ENCODE measurements around the gene CLCN4. TPM values are rescaled to one million over a fixed set of nuclear protein-coding genes. Genes with fewer than 3 reads are reported as not detected.

Gene CLCN4
- total and polyA plus RNA-seq, 2 donors (not counting 1 experiment from before 2014, with no cell fraction given), result 7.7 to 9.1 TPM

DNA sequence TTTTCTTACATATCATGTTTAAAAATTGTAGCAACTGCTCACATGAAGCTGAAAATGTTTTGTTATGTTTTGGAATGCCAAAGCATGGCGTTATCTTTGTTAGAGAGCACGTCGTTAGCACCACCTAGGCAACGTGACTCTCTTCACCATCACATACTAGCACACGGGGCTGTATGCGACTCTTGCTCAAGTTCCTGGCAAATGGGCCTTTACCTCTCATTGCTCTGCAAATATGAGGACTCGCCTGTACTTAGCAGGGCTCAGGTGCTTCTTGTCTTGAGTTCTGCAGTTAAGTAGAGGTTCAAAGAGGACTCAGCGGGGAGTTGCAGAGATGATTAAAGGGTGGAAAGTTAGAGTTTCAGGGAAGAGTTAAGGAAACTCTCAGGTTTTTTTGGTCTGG is 59.4 kb downstream of the CLCN4 start:
- Mint-ChIP-seq H3K4me3 (no peak overlapping the region), H3K27me3 (no peaks in the 10 kb centered on the region), H3K9me3 (ENCODE audit: insufficient read depth) (no peaks in the 10 kb centered on the region), H3K27ac (no peak overlapping the region), H3K4me1 (peaks cover 5% of the 10 kb centered on the region)
- no peak overlapping the region for H2AFZ ChIP-seq (ENCODE audit: insufficient read depth, low read depth, low read length, poor library complexity, severe bottlenecking)
- no peak for DNase-seq
- POLR2A ChIA-PET, result no interaction called here
- H3K4me3 ChIP-seq (ENCODE audit: control extremely low read depth in 1 of 5, extremely low read depth in 1 of 5, insufficient read depth in 1 of 5, low read depth in 2 of 5, low read length in 4 of 5), result no peak overlapping the region
- no peak for ATAC-seq (ENCODE audit: low read depth)
- no peaks in the 10 kb centered on the region for H3K4me1 ChIP-seq (ENCODE audit: control insufficient read depth in 2 of 2, insufficient read depth in 2 of 2, low read length in 2 of 2)
- no peaks in the 10 kb centered on the region for H3K9me3 ChIP-seq (ENCODE audit: control extremely low read depth in 1 of 3, control insufficient read depth in 2 of 3, insufficient read depth in 1 of 3, low read length in 2 of 3)
- no peak overlapping the region for H3K9ac ChIP-seq (ENCODE audit: low read length)
- H3K27me3 ChIP-seq (replicated peaks in 1 of 4; ENCODE audit: control extremely low read depth in 1 of 4, control insufficient read depth in 3 of 4, insufficient read depth in 4 of 4, low read length in 3 of 4), result no peaks in the 10 kb centered on the region
- TF ChIP-seq, protein P1, sequence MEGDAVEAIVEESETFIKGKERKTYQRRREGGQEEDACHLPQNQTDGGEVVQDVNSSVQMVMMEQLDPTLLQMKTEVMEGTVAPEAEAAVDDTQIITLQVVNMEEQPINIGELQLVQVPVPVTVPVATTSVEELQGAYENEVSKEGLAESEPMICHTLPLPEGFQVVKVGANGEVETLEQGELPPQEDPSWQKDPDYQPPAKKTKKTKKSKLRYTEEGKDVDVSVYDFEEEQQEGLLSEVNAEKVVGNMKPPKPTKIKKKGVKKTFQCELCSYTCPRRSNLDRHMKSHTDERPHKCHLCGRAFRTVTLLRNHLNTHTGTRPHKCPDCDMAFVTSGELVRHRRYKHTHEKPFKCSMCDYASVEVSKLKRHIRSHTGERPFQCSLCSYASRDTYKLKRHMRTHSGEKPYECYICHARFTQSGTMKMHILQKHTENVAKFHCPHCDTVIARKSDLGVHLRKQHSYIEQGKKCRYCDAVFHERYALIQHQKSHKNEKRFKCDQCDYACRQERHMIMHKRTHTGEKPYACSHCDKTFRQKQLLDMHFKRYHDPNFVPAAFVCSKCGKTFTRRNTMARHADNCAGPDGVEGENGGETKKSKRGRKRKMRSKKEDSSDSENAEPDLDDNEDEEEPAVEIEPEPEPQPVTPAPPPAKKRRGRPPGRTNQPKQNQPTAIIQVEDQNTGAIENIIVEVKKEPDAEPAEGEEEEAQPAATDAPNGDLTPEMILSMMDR (IDR thresholded peaks at IDR 0.05), result no peak
- no peak for TF ChIP-seq EZH2 (IDR thresholded peaks at IDR 0.05; ENCODE audit: borderline replicate concordance, insufficient read depth, low read depth, low read length, poor library complexity, severe bottlenecking)
- peaks cover 10% of the 10 kb centered on the region for H4K20me1 ChIP-seq (ENCODE audit: control insufficient read depth, insufficient read depth, low read length, poor library complexity, severe bottlenecking)
- CTCF ChIA-PET, result interaction anchor here (1.3 to 2.6 kb wide), 2 partner anchors 26 to 382 kb away, joined by 4 to 18 read pairs; no protein-coding TSS in a partner anchor
- peaks cover 8% of the 10 kb centered on the region for H3K79me2 ChIP-seq (ENCODE audit: control insufficient read depth, insufficient read depth, low read length)
- intact Hi-C loops (cut with micrococcal nuclease), result no loop called here
- H3K36me3 ChIP-seq (replicated peaks in 1 of 2; ENCODE audit: control extremely low read depth in 1 of 2, control insufficient read depth in 1 of 2, extremely low read depth in 1 of 2, insufficient read depth in 2 of 2, low read length in 1 of 2), result peaks cover 0 to 51% of the 10 kb centered on the region in 2 experiments
- 100% methylated on average over 1 of the region's 8 CpGs for WGBS (ENCODE audit: insufficient coverage)
- no peak overlapping the region for H3K4me2 ChIP-seq (replicated peaks; ENCODE audit: low read depth, low read length, poor library complexity, severe bottlenecking)
- H3K27ac ChIP-seq (ENCODE audit: low read length in 2 of 2), result no peak overlapping the region

DNA sequence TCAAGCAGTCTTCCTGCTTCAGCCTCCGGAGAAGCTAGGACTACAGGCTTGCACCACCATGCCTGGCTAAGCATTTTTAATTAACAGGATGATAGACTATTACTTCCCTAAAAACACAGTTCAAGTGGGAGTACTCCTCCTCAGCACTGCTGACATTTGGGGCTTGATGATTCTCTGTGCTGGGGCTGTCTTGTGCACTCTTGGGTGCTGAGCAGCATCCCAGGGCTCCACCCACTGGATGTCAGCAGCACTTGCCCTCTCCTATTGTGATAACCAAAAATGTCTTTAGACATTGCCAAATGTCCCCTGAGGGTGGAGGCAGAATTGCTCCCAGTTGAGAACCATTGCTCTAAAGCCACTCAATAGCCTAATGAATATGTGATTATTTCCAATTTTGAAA is 60.4 kb downstream of the CLCN4 start:
- H3K36me3 ChIP-seq (replicated peaks in 1 of 2; ENCODE audit: control extremely low read depth in 1 of 2, control insufficient read depth in 1 of 2, extremely low read depth in 1 of 2, insufficient read depth in 2 of 2, low read length in 1 of 2), result peaks cover 0 to 48% of the 10 kb centered on the region in 2 experiments
- Mint-ChIP-seq H3K9me3 (ENCODE audit: insufficient read depth) (no peaks in the 10 kb centered on the region), H3K27me3 (no peaks in the 10 kb centered on the region), H3K4me3 (no peak overlapping the region), H3K27ac (no peak overlapping the region), H3K4me1 (peaks cover 12% of the 10 kb centered on the region)
- CTCF ChIA-PET, result interaction anchor here (1.0 to 2.6 kb wide), 2 partner anchors 24 to 27 kb away, joined by 3 to 18 read pairs; no protein-coding TSS in a partner anchor
- DNase-seq (peak; percentile 9), ATAC-seq (ENCODE audit: low read depth) (no peak)
- no peak overlapping the region for H3K27ac ChIP-seq (ENCODE audit: low read length in 2 of 2)
- H3K4me1 ChIP-seq (ENCODE audit: control insufficient read depth in 2 of 2, insufficient read depth in 2 of 2, low read length in 2 of 2), result peaks cover 0 to 7% of the 10 kb centered on the region in 2 donors
- peaks cover 8% of the 10 kb centered on the region for H3K79me2 ChIP-seq (ENCODE audit: control insufficient read depth, insufficient read depth, low read length)
- no peaks in the 10 kb centered on the region for H3K9me3 ChIP-seq (ENCODE audit: control extremely low read depth in 1 of 3, control insufficient read depth in 2 of 3, insufficient read depth in 1 of 3, low read length in 2 of 3)
- TF ChIP-seq EZH2 (IDR thresholded peaks at IDR 0.05; ENCODE audit: borderline replicate concordance, insufficient read depth, low read depth, low read length, poor library complexity, severe bottlenecking), result no peak
- TF ChIP-seq, protein P1 (IDR thresholded peaks at IDR 0.05), result no peak
- no peak overlapping the region for H2AFZ ChIP-seq (ENCODE audit: insufficient read depth, low read depth, low read length, poor library complexity, severe bottlenecking)
- H3K4me3 ChIP-seq (ENCODE audit: control extremely low read depth in 1 of 5, extremely low read depth in 1 of 5, insufficient read depth in 1 of 5, low read depth in 2 of 5, low read length in 4 of 5), result no peak overlapping the region
- H4K20me1 ChIP-seq (ENCODE audit: control insufficient read depth, insufficient read depth, low read length, poor library complexity, severe bottlenecking), result peaks cover 10% of the 10 kb centered on the region
- WGBS (ENCODE audit: insufficient coverage), result 100% methylated on average over 1 of the region's 1 CpG
- POLR2A ChIA-PET, result no interaction called here
- H3K27me3 ChIP-seq (replicated peaks in 1 of 4; ENCODE audit: control extremely low read depth in 1 of 4, control insufficient read depth in 3 of 4, insufficient read depth in 4 of 4, low read length in 3 of 4), result no peaks in the 10 kb centered on the region
- H3K9ac ChIP-seq (ENCODE audit: low read length), result no peak overlapping the region
- intact Hi-C loops (cut with micrococcal nuclease), result loop anchor here (1.0 kb wide), 1 partner anchor 27 kb away; no protein-coding TSS in a partner anchor
- no peak overlapping the region for H3K4me2 ChIP-seq (replicated peaks; ENCODE audit: low read depth, low read length, poor library complexity, severe bottlenecking)
